ENCODE data around the gene PIGW. TPM values are rescaled to one million over a fixed set of nuclear protein-coding genes. Genes with fewer than 3 reads are reported as not detected.

Gene PIGW
- total RNA-seq, 2 donors from 2014 or later, result 2.8 to 3.9 TPM

DNA sequence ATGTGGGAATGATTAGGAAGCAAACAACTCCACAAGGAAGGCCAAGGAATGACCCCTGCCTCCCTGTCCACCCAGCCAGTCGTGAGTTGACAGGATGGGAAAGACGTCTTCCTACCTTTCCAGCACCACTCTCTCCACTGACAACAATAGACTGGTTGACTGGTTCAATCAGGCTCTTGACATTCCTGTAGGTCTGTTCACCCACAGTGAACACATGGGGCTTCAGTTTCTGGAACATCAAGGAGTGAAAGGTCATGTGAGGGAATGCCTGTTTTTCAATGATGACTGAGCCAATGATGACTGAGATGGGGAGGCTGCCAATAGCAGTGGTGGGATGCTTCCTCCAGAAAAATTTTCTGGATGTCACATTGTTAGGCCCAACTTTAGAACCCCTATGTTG, 9.7 kb upstream of the PIGW start:
- peaks cover 45% of the 10 kb centered on the region for H3K36me3 ChIP-seq

DNA sequence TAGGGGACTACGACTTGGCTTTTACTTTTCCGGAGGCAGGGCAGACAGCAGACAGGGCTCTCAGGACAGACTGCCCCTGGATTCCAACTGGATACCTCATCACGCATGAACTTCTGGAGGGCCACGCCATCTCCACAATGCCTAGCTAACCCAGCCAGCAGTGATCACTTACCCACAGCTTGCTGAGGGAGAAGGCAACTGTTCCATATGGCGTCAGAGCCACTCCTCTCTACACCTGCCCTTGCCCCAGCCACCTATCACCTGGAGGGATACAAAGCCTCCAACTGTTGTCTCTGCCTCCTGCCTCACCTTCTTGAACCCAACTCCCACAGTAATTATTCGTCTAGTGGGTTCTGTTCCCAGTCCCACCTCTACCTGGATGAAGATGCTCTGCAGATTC, 8.9 kb upstream of the PIGW start:
- DNase-seq (ENCODE audit: low spot score), result peak; percentile 11
- Histone ChIP-seq H3K4me1 (no peaks in the 10 kb centered on the region), H3K27me3 (no peaks in the 10 kb centered on the region), H3K4me3 (no peak overlapping the region), H3K27ac (no peak overlapping the region), H3K36me3 (peaks cover 38% of the 10 kb centered on the region), H3K9me3 (no peaks in the 10 kb centered on the region)
- no peak for TF ChIP-seq CTCF (IDR thresholded peaks at IDR 0.05)

More for the DNA sequence above, 9.7 kb upstream of the PIGW start:
- H3K27ac ChIP-seq, result no peak overlapping the region
- no peaks in the 10 kb centered on the region for H3K27me3 ChIP-seq
- peak; percentile 16 for DNase-seq (ENCODE audit: low spot score)
- H3K4me3 ChIP-seq, result no peak overlapping the region
- TF ChIP-seq CTCF (IDR thresholded peaks at IDR 0.05), result no peak
- H3K9me3 ChIP-seq, result no peaks in the 10 kb centered on the region
- no peaks in the 10 kb centered on the region for H3K4me1 ChIP-seq

- peak; percentile 55 for DNase-seq (ENCODE audit: low spot score)
- no peaks in the 10 kb centered on the region for H3K27me3 ChIP-seq
- peaks cover 46% of the 10 kb centered on the region for H3K36me3 ChIP-seq
- no peak overlapping the region for H3K4me3 ChIP-seq
- no peaks in the 10 kb centered on the region for H3K9me3 ChIP-seq
- TF ChIP-seq CTCF (IDR thresholded peaks at IDR 0.05), result no peak
- no peaks in the 10 kb centered on the region for H3K4me1 ChIP-seq
- H3K27ac ChIP-seq, result no peak overlapping the region
Observed at GRCh38 chr17:36527621-36528250, 7.1 kb upstream of the PIGW start.

DNA sequence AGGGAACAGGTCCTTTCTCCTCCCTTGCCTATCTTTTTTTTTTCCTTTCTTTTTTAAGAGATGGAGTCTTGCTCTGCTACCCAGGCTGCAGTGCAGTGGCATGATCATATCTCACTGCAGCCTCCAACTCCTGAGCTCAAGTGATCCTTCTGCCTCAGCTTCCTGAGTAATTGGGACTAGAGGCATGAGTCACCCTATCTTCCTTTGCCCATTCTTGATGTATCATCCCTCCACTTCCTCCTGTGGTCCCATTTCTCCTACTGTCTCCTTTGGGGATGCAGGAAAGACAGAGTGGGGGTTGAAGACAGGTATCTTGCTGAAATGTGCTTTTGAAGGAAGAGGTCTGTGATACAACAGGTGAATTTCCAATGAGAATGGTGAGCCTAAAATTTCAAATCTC, 5.7 kb upstream of the PIGW start:
- no peaks in the 10 kb centered on the region for H3K27me3 ChIP-seq
- peaks cover 45% of the 10 kb centered on the region for H3K36me3 ChIP-seq
- no peak overlapping the region for H3K27ac ChIP-seq
- no peak for DNase-seq (ENCODE audit: low spot score)
- H3K4me1 ChIP-seq, result peaks cover 0 to 8% of the 10 kb centered on the region in 2 donors
- no peak overlapping the region for H3K4me3 ChIP-seq
- no peak for TF ChIP-seq CTCF (IDR thresholded peaks at IDR 0.05)
- no peaks in the 10 kb centered on the region for H3K9me3 ChIP-seq

DNA sequence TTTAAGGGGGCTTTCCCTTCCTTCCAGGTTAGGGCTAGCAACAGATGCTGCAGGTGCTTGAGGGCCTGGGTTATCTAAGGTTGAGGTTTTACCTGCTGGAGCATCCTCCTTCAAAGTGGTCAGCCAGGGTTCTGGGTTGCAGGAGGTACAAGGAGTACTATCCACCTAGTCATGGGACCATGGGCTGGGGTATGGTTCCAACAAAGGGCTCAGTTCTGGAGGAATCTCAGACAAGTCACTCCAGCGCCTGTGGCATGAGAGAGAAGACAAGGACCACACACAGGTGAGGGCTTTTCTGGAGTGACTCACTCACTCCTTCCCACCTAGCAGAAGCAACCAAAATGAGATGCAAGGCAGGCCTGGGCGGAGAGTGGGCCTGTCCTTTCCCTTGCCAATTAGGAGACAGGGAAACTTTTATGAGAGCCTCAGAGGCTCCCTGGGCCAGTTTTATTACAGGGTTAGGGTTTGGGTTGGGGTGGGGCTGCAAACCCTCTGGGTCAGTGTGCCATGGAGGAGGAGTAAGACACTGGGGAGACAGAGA, 2.3 kb upstream of the PIGW start:
- no peak for DNase-seq (ENCODE audit: low spot score)
- no peaks in the 10 kb centered on the region for H3K27me3 ChIP-seq
- peaks cover 0 to 18% of the 10 kb centered on the region in 2 donors for H3K4me1 ChIP-seq
- H3K9me3 ChIP-seq, result no peaks in the 10 kb centered on the region
- H3K4me3 ChIP-seq, result no peak overlapping the region
- H3K27ac ChIP-seq, result no peak overlapping the region
- TF ChIP-seq CTCF (IDR thresholded peaks at IDR 0.05), result no peak
- H3K36me3 ChIP-seq, result peaks cover 19% of the 10 kb centered on the region
